Peyer's patch (tissue), 4 donors: ENCODE measurements around the gene PLCXD3.

Experiments
- CTCF ChIP-seq, 6 experiments: fragments of 450-650 bp in 4 of 6; fragments of 200-600 bp in 2 of 6; sonication (generic) in 1 of 6; IDR thresholded peaks; one replicate each; pipeline ENCODE4 v1.5.1; 2017 to 2019; ENCODE audit warnings: antibody characterized with exemption in 6 of 6, mild to moderate bottlenecking in 3 of 6, moderate library complexity in 1 of 6
- POLR2A ChIP-seq, 2 donors: fragments of 450-650 bp; IDR thresholded peaks; one replicate each; pipeline ENCODE4 v1.5.1; 2017; ENCODE audit warnings: antibody characterized with exemption in 2 of 2, mild to moderate bottlenecking in 2 of 2, moderate library complexity in 2 of 2

- TF ChIP-seq POLR2A (IDR thresholded peaks at IDR 0.05) (no peak), CTCF (IDR thresholded peaks at IDR 0.05) (no peak)
These were observed 201.1 kb downstream of the PLCXD3 start for GRCh38 chr5:41309275-41309674.
